Activated CD8-positive, alpha-beta memory T cell treated with anti-CD3 and anti-CD28 coated beads, Interleukin-2, amount 10 ng/mL, durations not matched to agents 7 days and 5 days (primary cell): ENCODE results near the gene HTR6. TPM values are rescaled to one million over a fixed set of nuclear protein-coding genes. Genes with fewer than 3 reads are reported as not detected.
A peak's percentile ranks its signal among the peaks of the same experiment; 100 is the strongest.

Source experiments
- ATAC-seq: fragments of 150-1000 bp; cut with Tn5 transposase; one replicate; pipeline ENCODE4 v1.10.0; 2021; ENCODE audit warnings: moderate library complexity
- CTCF ChIA-PET: fragments of 350-600 bp; sonication (Branson Sonifier 250); formaldehyde crosslinking; loops from one replicate; lab custom pipeline; 2021; ENCODE audit warnings: antibody characterized with exemption; lab: Charles Lee
- DNase-seq: peaks from one replicate; pipeline ENCODE4 v3.0.0-alpha.2; 2020
- H3K27ac Mint-ChIP-seq: one replicate; pipeline ENCODE4 v1.8.0; 2021; ENCODE audit warnings: mild to moderate bottlenecking, mixed read lengths
- H3K27me3 Mint-ChIP-seq: one replicate; pipeline ENCODE4 v1.8.0; 2021; ENCODE audit warnings: mixed read lengths
- H3K36me3 Mint-ChIP-seq: one replicate; pipeline ENCODE4 v1.8.0; 2021; ENCODE audit warnings: mild to moderate bottlenecking, mixed read lengths
- H3K4me1 Mint-ChIP-seq: one replicate; pipeline ENCODE4 v1.8.0; 2021; ENCODE audit warnings: mixed read lengths
- H3K4me3 Mint-ChIP-seq: one replicate; pipeline ENCODE4 v1.8.0; 2021; ENCODE audit warnings: mild to moderate bottlenecking, moderate library complexity, mixed read lengths
- H3K9me3 Mint-ChIP-seq: one replicate; pipeline ENCODE4 v1.8.0; 2022; ENCODE audit warnings: low read depth, mixed read lengths
- total RNA-seq, 2 experiments: library from RNA; stranded (reverse); gene quantifications; one replicate each; pipeline ENCODE4 v1.2.3, GENCODE V29; 2021

HTR6 gene
- total RNA-seq: not detected

- no peak within 1 kb of the TSS for H3K27ac Mint-ChIP-seq
- H3K27me3 Mint-ChIP-seq: peaks cover 50% of the 10 kb centered on the region
- ATAC-seq (peak; percentile 38), DNase-seq (no peak)
- no peaks in the 10 kb centered on the region for H3K36me3 Mint-ChIP-seq
- CTCF ChIA-PET: interaction anchor here (2.6 to 5.5 kb wide), 2 partner anchors 11 to 40 kb away, joined by 11 to 102 read pairs; no protein-coding TSS in a partner anchor
- peaks cover 16% of the 10 kb centered on the region for H3K4me1 Mint-ChIP-seq
- no peaks in the 10 kb centered on the region for H3K9me3 Mint-ChIP-seq
- no peak within 1 kb of the TSS for H3K4me3 Mint-ChIP-seq
Measured at GRCh38 chr1:19664453-19665185, at the start of gene HTR6. HTR6 (plus strand) TSS chr1:19664875; CDS start chr1:19665754, 879 bp downstream.

GRCh38 chr1:19615438-19615837 is 49.2 kb upstream of the HTR6 start:
- Mint-ChIP-seq H3K36me3 (no peaks in the 10 kb centered on the region), H3K27me3 (no peaks in the 10 kb centered on the region), H3K4me1 (peaks cover 7% of the 10 kb centered on the region), H3K27ac (no peak overlapping the region), H3K4me3 (no peak overlapping the region), H3K9me3 (no peaks in the 10 kb centered on the region)
- CTCF ChIA-PET: interaction anchor here (1.0 kb wide), 1 partner anchor 33 kb away, joined by 4 read pairs; no protein-coding TSS in a partner anchor
- DNase-seq (no peak), ATAC-seq (no peak)

GRCh38 chr1:19616489-19616888 is 48.2 kb upstream of the HTR6 start:
- H3K36me3 Mint-ChIP-seq: no peaks in the 10 kb centered on the region
- ATAC-seq: no peak
- no peaks in the 10 kb centered on the region for H3K9me3 Mint-ChIP-seq
- no peak for DNase-seq
- H3K4me1 Mint-ChIP-seq: peaks cover 7% of the 10 kb centered on the region
- H3K27me3 Mint-ChIP-seq: no peaks in the 10 kb centered on the region
- no peak overlapping the region for H3K4me3 Mint-ChIP-seq
- H3K27ac Mint-ChIP-seq: no peak overlapping the region
- CTCF ChIA-PET: no interaction called here

- H3K27ac Mint-ChIP-seq: no peak overlapping the region
- ATAC-seq: no peak
- H3K9me3 Mint-ChIP-seq: no peaks in the 10 kb centered on the region
- H3K36me3 Mint-ChIP-seq: no peaks in the 10 kb centered on the region
- CTCF ChIA-PET: interaction anchor here (2.5 kb wide), 1 partner anchor 9 kb away, joined by 6 read pairs; no protein-coding TSS in a partner anchor
- no peak for DNase-seq
- no peaks in the 10 kb centered on the region for H3K27me3 Mint-ChIP-seq
- no peak overlapping the region for H3K4me3 Mint-ChIP-seq
- peaks cover 7% of the 10 kb centered on the region for H3K4me1 Mint-ChIP-seq
Measured at GRCh38 chr1:19617376-19617775, 47.3 kb upstream of the HTR6 start.

- DNase-seq (no peak), ATAC-seq (no peak)
- peaks cover 2% of the 10 kb centered on the region for H3K36me3 Mint-ChIP-seq
- no peaks in the 10 kb centered on the region for H3K27me3 Mint-ChIP-seq
- H3K4me3 Mint-ChIP-seq: no peak overlapping the region
- peaks cover 3% of the 10 kb centered on the region for H3K4me1 Mint-ChIP-seq
- no peak overlapping the region for H3K27ac Mint-ChIP-seq
- no peaks in the 10 kb centered on the region for H3K9me3 Mint-ChIP-seq
- CTCF ChIA-PET: interaction anchor here (0.9 to 2.5 kb wide), 3 partner anchors 10 to 32 kb away, joined by 3 to 6 read pairs (median 3); no protein-coding TSS in a partner anchor
Measured at GRCh38 chr1:19618428-19618827, 46.2 kb upstream of the HTR6 start.

- peaks cover 2% of the 10 kb centered on the region for H3K36me3 Mint-ChIP-seq
- H3K4me1 Mint-ChIP-seq: peaks cover 3% of the 10 kb centered on the region
- CTCF ChIA-PET: interaction anchor here (1.0 kb wide), 1 partner anchor 12 kb away, joined by 3 read pairs; no protein-coding TSS in a partner anchor
- H3K27ac Mint-ChIP-seq: no peak overlapping the region
- no peak overlapping the region for H3K4me3 Mint-ChIP-seq
- DNase-seq: no peak
- no peaks in the 10 kb centered on the region for H3K9me3 Mint-ChIP-seq
- H3K27me3 Mint-ChIP-seq: no peaks in the 10 kb centered on the region
- no peak for ATAC-seq
Measured at GRCh38 chr1:19619697-19620384, 44.8 kb upstream of the HTR6 start.

GRCh38 chr1:19620786-19621185 is 43.9 kb upstream of the HTR6 start:
- no peak overlapping the region for H3K4me3 Mint-ChIP-seq
- ATAC-seq (no peak), DNase-seq (no peak)
- H3K9me3 Mint-ChIP-seq: no peaks in the 10 kb centered on the region
- no peaks in the 10 kb centered on the region for H3K4me1 Mint-ChIP-seq
- no peak overlapping the region for H3K27ac Mint-ChIP-seq
- H3K27me3 Mint-ChIP-seq: no peaks in the 10 kb centered on the region
- H3K36me3 Mint-ChIP-seq: peaks cover 2% of the 10 kb centered on the region
- CTCF ChIA-PET: interaction anchor here (1.0 kb wide), 1 partner anchor 13 kb away, joined by 3 read pairs; no protein-coding TSS in a partner anchor

GRCh38 chr1:19621274-19621950 is 43.3 kb upstream of the HTR6 start:
- ATAC-seq (no peak), DNase-seq (no peak)
- CTCF ChIA-PET: no interaction called here
- Mint-ChIP-seq H3K27ac (no peak overlapping the region), H3K27me3 (no peaks in the 10 kb centered on the region), H3K4me3 (no peak overlapping the region), H3K4me1 (no peaks in the 10 kb centered on the region), H3K36me3 (peaks cover 6% of the 10 kb centered on the region), H3K9me3 (no peaks in the 10 kb centered on the region)

- Mint-ChIP-seq H3K4me3 (no peak overlapping the region), H3K27me3 (no peaks in the 10 kb centered on the region), H3K4me1 (no peaks in the 10 kb centered on the region), H3K9me3 (no peaks in the 10 kb centered on the region), H3K27ac (no peak overlapping the region), H3K36me3 (peaks cover 6% of the 10 kb centered on the region)
- CTCF ChIA-PET: no interaction called here
- no peak for DNase-seq
- no peak for ATAC-seq
Measured at GRCh38 chr1:19622204-19622603, 42.5 kb upstream of the HTR6 start.

- no peaks in the 10 kb centered on the region for H3K4me1 Mint-ChIP-seq
- H3K27ac Mint-ChIP-seq: no peak overlapping the region
- CTCF ChIA-PET: no interaction called here
- ATAC-seq (no peak), DNase-seq (no peak)
- H3K9me3 Mint-ChIP-seq: no peaks in the 10 kb centered on the region
- H3K27me3 Mint-ChIP-seq: no peaks in the 10 kb centered on the region
- peaks cover 7% of the 10 kb centered on the region for H3K36me3 Mint-ChIP-seq
- no peak overlapping the region for H3K4me3 Mint-ChIP-seq
Measured at GRCh38 chr1:19623523-19623922, 41.2 kb upstream of the HTR6 start.

GRCh38 chr1:19625291-19625937 is 39.3 kb upstream of the HTR6 start:
- CTCF ChIA-PET: interaction anchor here (1.1 to 1.7 kb wide), 2 partner anchors 26 to 28 kb away, joined by 3 to 4 read pairs; no protein-coding TSS in a partner anchor
- ATAC-seq: no peak
- Mint-ChIP-seq H3K27me3 (no peaks in the 10 kb centered on the region), H3K36me3 (peaks cover 8% of the 10 kb centered on the region), H3K4me3 (no peak overlapping the region), H3K4me1 (no peaks in the 10 kb centered on the region), H3K27ac (no peak overlapping the region), H3K9me3 (no peaks in the 10 kb centered on the region)
- DNase-seq: no peak

GRCh38 chr1:19628879-19629278 is 35.8 kb upstream of the HTR6 start:
- H3K4me1 Mint-ChIP-seq: no peaks in the 10 kb centered on the region
- DNase-seq (no peak), ATAC-seq (no peak)
- no peak overlapping the region for H3K4me3 Mint-ChIP-seq
- no peak overlapping the region for H3K27ac Mint-ChIP-seq
- H3K27me3 Mint-ChIP-seq: no peaks in the 10 kb centered on the region
- H3K36me3 Mint-ChIP-seq: peaks cover 6% of the 10 kb centered on the region
- no peaks in the 10 kb centered on the region for H3K9me3 Mint-ChIP-seq
- CTCF ChIA-PET: no interaction called here

- Mint-ChIP-seq H3K4me1 (no peaks in the 10 kb centered on the region), H3K4me3 (no peak overlapping the region), H3K9me3 (no peaks in the 10 kb centered on the region), H3K27me3 (no peaks in the 10 kb centered on the region), H3K27ac (no peak overlapping the region), H3K36me3 (peaks cover 6% of the 10 kb centered on the region)
- no peak for DNase-seq
- CTCF ChIA-PET: no interaction called here
- no peak for ATAC-seq
Measured at GRCh38 chr1:19629357-19629756, 35.3 kb upstream of the HTR6 start.
